ENCODE data around the gene HACD2.

The HACD2 gene

DNA sequence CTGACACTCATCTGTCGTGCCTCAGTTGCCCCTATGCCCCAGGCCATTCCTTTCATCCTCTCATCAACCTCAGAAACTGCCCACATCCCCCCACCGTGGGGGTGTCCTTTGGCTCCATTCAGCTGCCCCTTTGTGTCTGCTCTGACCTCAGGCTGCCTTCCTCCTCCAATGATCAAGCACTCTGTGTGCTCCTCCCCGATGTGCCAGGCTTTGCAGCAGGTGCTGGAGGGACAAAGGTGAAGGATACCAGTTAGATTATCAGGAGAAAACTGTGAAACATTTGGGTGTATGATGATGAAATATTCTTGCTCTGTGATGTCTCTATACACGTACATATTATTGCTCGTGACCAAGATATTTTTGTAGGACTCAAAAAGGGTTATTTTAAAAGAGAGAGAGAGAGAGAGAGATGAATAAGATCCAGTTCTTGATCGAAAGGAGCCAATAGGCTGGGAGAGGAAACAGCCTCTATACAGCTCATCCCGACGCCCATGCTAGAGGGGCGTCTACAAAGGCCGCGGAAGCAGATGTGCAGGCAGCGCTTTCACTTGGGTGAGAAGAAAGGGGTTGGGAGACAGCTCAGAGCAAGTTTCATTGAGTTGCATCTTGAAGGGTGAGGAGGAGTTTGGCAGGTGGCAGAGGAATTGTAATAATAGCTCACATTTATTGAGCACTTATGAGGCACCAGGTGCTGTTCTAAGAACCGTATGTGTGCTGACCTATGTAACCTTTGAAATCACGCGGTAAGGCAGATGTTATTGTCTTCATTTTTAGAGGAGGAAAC, 107.7 kb downstream of the HACD2 start:
- no peak for DNase-seq

- DNase-seq = no peak
Observed at GRCh38 chr3:123475786-123476185, 109.1 kb downstream of the HACD2 start.

DNA sequence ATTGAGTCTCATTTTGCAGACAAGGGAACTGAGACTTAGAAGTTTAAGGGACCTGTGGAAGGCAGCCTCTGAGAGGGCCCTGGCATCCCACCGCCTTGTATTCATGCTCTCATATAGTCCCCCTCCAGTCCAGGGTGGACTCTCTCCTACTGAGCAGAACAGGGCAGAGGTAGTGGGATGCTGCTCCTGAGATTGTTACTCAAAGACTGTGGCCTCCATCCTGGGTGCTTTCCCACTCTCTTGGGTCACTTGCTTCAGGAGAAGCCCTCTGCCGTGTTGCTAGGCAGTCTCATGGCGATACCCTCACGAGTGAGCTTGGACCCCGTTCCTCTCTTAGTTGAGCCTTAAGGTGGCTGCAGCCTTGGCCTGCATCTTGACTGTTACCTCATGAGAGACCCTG, 113.7 kb downstream of the HACD2 start:
- no peak for DNase-seq

DNA sequence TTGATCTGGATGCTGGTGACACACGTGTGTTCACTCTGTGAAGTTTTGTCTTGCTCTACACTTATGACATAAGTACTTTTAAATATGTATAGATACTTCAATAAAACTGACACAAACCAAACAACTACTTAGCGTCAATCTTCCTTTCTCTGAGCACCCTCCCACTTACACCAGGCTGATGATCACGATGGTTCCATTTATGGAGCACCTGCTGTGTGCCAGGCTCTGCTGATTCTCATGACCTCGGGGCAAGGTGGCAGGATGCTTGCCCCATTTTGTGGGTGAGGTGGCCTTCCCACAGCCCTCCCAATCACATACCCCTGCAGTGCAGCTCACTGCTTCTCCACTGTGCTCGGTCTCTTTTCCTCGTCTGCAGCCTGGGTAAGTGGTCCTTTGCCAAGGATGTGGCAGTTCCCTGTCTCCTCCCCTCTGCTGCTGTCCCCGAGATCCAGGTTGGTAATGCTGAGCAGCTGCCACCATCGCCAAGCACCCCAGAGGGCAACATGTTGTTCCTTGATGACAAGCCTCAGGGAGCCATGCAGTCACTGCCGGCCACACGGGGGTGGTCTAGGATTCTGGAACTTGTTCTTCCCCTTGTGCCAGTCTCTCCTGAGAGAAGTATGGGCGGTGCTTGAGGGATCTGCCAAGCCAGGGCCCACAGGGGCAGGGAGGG, 115.4 kb downstream of the HACD2 start:
- DNase-seq = no peak

- no peak for DNase-seq
Observed at GRCh38 chr3:123467046-123467445, 117.8 kb downstream of the HACD2 start.

DNA sequence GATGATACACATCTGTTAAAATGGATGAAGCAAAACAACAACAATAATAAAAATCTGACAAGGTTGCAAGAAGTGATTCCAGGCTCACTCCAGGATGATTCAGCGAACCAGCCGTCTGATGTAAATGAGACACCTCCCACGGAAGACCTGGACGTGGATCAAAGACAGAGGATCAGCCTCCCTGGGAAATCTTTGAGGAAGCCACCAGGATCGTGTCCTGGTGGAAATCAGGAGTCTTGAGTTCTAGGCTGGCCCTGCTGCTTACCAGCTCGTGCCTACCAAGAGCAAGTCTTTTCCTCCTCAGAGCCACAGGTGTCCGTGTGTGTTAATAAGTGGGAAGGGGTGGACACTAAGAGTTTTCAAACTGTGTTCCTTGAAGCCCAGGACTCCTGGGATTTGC, 120.6 kb downstream of the HACD2 start:
- DNase-seq = no peak

DNA sequence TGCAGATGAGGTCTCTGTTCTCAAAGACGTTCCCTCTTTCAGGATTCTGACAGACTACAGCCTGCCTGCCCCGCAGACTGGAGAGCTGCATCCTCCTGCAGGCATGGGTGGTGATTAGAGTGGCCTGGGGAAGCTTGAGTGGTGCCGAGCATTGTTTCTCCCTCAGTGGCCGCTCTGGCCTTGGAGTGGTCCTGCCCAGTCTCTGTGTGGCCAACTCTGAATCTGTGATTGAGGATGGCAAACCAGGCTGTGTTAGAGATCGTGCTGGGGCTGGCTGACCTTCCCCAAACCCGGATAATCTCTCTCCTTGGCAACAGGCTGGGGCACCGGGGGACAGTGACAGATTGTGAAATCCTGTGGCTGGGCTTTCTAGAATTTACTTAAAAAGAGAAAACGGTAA, 125.0 kb downstream of the HACD2 start:
- no peak for DNase-seq

DNA sequence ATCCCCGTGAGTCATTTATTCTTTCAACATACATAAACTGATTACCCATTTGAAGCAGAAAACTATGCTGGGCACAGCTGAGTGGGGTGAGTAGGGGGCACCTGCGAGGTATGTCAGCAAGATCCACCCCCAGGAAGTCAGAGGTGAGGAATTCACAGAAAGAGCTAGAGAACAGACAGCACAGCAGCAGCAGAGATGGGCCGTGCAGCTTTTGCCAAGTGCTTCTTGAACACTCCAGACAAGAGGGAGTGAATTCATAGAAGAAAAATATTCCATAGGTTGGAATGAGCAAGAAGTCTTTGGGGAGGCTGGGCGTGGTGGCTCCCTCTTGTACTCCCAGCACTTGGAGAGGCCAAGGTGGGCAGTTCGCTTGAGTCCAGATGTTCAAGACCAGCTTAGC, 126.6 kb downstream of the HACD2 start:
- DNase-seq = no peak

DNA sequence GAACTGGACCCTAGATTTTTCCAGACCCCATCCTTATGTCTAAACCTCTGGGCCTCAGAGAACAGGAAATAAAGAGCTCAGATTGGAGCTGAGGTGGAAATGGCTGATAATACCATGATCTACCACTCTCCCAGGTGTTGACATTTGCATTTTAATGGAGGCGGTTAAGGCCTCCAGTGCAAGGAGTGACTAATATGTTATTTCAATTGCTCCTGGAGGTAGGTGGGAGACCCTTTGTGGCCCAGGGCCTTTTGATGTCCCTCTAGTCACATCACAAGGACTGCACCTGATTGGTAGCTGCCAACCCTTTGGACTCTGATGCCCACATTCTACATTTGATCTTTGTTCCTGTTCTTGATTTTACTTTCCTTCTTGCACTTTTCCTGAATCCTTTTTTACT, 127.0 kb downstream of the HACD2 start:
- DNase-seq = no peak

GRCh38 chr3:123453675-123454074, 131.2 kb downstream of the HACD2 start:
- no peak for DNase-seq

GRCh38 chr3:123451186-123451585, 133.7 kb downstream of the HACD2 start:
- DNase-seq = no peak

GRCh38 chr3:123449997-123450604, 134.8 kb downstream of the HACD2 start:
- DNase-seq = no peak

- DNase-seq = no peak
Observed at GRCh38 chr3:123449102-123449996, 135.5 kb downstream of the HACD2 start.

DNA sequence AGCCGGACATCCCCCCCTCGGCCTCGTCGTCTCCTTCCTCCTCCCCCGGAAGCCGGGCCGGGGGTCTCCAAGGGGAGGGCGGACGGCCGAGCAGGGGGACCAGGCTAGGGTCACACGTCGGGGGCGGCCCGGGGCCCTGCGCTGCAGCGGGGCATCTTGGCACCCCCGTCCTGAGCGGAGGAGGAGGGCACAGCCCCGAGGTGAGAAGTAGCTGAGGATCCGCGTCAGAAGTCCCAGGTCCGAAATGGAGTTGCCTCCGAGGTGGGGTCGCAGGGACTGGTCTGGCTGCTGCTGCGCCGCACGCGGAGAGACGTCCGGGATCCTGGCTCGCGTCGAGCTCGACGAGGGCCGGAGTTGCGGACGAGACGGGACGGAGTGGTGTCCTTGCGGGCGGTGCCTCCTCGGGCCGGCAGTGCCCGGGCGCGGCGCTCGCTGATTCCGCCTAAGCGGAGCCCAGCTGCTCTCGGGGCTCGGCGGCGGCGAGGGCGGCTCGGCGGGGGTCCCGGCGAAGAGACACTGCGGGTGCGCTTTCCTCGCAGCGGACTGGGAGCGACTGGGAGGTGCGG, 136.2 kb downstream of the HACD2 start, which contains the start of gene ADCY5:
Gene ADCY5, minus strand, starts transcription at position 555 of the 566 bp plus-strand sequence. Its CDS starts 545 bp downstream, at position 10.
- DNase-seq = no peak

DNA sequence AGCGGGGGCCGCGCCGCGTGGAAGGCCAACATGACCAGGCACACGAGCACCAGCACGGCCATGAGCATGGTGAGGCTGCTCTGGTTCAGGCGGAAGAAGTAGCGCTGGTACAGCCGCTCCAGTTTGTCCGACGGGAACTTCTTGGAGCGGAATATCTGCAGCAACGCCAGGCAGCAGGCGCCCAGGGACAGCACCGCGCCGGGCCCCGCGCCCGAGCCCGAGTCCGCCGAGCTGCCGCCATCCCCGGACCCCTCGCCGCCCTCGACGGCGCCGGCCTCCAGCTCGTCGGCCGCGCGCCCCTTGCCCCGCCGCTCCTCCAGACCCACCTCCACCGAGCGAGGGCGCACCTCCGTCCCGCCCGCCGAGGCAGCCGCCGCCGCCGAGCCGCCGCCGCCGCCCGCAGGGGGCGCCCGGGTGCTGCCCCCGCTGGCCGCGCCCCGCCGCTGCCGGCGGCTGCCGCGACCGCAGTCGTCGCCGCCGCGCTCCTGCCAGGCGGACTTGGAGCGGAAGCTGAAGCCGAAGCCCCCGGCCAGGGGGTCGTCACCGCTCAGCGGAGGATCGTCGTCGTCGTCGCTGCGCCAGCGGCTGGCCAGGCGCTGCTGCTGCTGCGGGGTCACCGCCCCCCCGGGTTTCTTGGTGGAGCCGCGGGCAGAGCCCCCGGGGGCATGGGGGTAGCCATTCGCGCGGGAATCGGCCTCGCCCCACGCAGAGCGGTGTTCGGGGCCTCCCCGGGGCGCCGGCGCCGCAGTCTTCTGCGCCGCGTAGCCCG, 136.9 kb downstream of the HACD2 start:
- DNase-seq = peak; percentile 38

DNA sequence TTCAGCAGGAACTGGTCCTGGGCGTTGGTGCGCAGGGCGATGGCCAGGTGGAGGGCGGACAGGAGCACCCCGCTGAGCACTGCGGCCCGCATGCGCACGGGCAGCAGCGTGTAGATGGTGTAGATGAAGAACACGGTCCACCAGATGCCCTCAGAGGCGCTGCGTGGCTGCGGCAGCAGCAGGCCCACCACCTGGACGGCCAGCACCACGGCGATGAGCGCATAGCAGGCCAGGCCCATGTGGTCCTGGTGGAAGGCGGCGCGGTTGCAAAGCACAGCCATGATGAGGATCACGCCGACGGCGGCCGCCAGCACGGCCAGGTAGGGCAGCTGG, 137.5 kb downstream of the HACD2 start:
- no peak for DNase-seq

- DNase-seq = no peak
Observed at GRCh38 chr3:123446610-123447109, 138.2 kb downstream of the HACD2 start.

DNA sequence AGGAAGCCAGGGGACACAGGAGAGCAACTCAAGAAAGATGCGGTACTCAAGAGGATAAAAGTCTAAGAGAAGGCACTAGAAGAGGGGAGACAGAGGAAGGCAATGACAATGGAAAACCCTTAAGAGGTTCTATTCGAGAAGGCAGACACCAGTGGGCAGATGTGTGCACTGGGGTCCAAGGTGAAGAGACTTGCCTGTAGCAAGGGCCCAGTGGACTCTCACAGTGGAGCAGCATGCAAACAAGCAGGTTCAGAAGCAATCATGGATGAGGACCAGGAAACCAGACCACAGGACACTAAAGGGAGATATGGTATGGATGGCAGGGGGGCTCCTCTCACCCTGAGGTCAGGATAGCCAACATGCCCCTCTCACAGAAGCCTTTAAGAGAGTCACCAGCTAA, 138.6 kb downstream of the HACD2 start:
- DNase-seq = no peak

- DNase-seq = no peak
Observed at GRCh38 chr3:123445702-123446101, 139.2 kb downstream of the HACD2 start.

GRCh38 chr3:123444744-123445143, 140.1 kb downstream of the HACD2 start:
- DNase-seq = no peak

DNA sequence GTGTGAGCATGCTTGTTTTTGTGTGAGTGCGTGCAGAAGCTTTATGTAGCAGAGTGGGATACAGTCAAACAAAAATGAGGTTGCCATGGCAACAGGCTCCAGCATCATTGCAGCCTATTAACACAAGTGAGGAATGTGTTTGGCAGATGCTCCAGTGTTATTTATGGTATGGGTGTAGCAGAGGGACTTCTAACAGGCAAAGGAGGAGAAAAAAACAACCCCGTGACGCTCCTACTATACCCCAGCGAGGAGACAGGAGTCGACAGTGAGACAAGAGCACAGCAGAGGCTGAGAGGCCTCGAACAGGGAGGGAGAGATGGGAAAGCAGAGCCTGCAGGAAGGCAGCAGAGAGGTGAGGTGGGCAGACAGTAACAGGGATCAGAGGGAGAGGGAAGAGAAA, 140.8 kb downstream of the HACD2 start:
- DNase-seq = no peak

GRCh38 chr3:123442908-123443307, 141.9 kb downstream of the HACD2 start:
- no peak for DNase-seq
